OCI-LY3 (cell line): ENCODE data around the gene PARD3.

ENCODE experiments used
- CTCF ChIP-seq: fragments of 200-600, 300-600 bp; sonication (generic); IDR thresholded peaks from 2 replicates; pipeline ENCODE4 v1.5.1; 2014; ENCODE audit warnings: antibody characterized with exemption, low read length, low read depth
- EZH2phosphoT487 ChIP-seq: fragments of 200-600 bp; shearing (Covaris generic); IDR thresholded peaks from 2 replicates; pipeline ENCODE4 v1.6.1; 2018; ENCODE audit warnings: antibody characterized with exemption, mixed run types, low read depth

GRCh38 chr10:34206935-34207268 lies 608.2 kb downstream of the PARD3 start:
- TF ChIP-seq CTCF = no peak
- TF ChIP-seq EZH2phosphoT487 = no peak
